NCI-H2196 (cell line): ENCODE data around the gene FAM83C.

Experiments used
- DNase-seq: peaks from one replicate; lab custom pipeline; 2025; ENCODE audit not compliant: unreplicated experiment; lab: John Stamatoyannopoulos, UW

The FAM83C gene

DNA sequence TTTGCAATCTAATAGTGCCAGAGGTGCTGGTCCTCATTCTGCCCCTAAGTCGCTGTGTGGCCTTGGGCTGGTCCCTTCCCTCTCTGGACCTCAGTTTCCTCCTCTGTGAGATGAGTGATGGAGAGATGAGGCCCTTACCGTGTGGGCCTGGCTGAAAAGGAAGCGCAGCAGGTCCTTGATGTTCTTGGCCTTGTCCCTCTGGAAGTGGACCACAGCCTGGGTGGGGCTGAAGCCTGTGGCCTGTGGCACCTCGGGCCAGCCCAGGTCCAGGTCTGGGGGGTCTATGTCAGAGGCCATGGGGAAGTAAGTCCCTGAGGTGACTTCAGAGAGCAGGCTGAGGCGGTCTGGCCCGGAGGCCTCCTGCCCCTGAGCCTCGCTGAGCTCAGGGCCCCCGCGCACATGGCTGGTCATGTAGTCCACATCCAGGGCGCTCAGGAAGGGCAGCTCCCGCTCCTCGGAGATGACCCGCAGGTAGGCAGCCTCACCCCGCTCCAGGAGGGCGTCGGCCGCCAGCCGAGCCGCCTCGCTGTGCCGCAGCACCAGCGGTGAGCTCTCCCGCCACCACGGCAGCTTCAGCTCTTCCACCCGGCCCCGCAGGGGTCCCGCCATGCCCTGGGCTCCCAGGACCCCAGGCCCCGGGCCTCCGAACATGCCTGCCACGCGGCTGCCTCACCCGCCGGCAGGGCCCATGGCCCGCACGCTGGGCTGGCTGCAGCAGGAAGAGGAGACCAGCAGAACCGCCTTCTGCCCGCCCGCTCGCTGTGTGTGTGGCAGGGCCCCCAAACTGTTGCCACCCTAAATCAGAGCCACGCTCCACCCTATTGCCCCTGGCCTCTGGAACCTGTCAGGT lies at the start of gene FAM83C:
Gene FAM83C, minus strand, starts transcription at position 772 of the 850 bp plus-strand sequence. Its CDS starts 121 bp downstream, at position 651.
- no peak for DNase-seq

GRCh38 chr20:35341366-35342028 lies 49.3 kb upstream of the FAM83C start:
- no peak for DNase-seq

GRCh38 chr20:35340436-35340835 lies 48.2 kb upstream of the FAM83C start:
- DNase-seq = no peak

GRCh38 chr20:35339636-35340035 lies 47.4 kb upstream of the FAM83C start:
- DNase-seq = no peak

GRCh38 chr20:35339007-35339406 lies 46.8 kb upstream of the FAM83C start:
- no peak for DNase-seq

DNA sequence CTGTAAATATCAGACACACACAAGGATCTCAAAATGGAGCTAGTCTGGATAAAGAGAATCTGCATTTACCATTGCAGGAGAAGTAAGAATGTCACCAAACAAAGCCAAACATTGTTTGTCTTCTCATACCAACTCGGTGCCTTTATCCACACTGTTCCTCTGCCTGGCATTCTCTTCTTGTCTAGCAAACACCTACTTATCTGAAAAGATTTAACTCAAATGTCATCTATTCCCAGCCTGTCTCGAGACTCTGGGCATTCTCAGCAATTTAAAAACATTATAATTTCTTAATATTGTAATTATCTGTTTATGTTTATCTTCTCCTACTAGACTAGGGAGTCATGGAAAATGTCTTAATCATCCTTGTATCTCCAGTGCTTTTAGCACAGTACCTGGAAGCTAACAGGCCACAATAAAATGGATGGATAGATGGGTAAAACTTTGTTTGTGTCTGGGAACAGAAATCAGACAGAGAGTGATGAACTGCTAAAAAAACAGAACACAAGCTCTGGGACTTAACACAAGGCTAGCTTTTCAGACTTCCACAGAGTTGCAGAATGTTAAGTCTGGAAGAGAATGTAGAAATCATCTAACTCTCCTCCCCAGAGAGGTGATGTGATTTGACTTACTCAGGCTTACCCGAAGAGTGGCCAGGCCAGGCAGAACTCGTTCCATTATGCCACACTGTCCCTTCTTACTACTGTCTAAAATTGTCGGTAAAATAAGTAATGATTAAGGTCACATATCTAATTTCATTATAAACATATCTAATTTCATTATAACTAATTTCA lies 42.3 kb upstream of the FAM83C start:
- DNase-seq = no peak

DNA sequence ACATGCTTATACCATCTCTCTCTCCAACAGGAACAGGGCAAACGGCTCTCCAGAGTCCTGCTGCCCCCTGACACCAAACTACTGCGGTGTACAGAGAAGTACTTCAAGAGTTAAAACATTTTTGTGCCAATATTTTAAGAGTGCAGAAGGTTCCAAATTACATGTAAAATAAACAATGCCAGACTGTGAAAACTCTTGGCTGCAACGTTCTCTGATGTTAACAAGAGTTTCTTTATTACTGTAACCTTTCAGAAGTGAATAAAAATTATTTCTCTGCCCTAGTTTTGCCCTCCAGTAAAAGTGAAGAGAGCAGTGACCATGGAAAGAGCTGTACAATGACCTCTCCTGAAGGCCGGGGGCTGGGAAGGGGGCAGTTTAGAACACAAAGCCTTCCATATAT lies 41.4 kb upstream of the FAM83C start:
- DNase-seq = no peak

GRCh38 chr20:35332540-35333200 lies 40.4 kb upstream of the FAM83C start:
- DNase-seq = no peak

- peak; percentile 52 for DNase-seq
These were observed 37.4 kb upstream of the FAM83C start for GRCh38 chr20:35329435-35330139.

DNA sequence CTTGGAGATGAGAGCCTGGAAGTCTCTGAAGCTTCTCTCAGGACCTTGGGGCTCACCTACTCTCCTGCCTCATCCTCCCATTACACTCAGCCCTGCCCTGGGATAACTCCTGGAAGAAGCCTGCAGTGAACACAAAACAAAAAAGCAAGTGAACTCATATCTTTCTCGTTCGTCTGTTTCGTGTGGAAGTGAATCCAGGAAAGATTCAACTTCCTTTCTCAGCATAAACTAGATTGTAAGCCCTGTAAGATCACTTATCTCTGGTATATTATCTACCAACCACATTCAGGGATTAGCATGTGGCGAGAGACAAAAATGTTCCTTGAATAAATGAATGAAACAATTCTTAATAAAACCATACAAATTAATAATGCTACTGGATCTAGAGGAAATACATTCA lies 36.5 kb upstream of the FAM83C start:
- no peak for DNase-seq

DNA sequence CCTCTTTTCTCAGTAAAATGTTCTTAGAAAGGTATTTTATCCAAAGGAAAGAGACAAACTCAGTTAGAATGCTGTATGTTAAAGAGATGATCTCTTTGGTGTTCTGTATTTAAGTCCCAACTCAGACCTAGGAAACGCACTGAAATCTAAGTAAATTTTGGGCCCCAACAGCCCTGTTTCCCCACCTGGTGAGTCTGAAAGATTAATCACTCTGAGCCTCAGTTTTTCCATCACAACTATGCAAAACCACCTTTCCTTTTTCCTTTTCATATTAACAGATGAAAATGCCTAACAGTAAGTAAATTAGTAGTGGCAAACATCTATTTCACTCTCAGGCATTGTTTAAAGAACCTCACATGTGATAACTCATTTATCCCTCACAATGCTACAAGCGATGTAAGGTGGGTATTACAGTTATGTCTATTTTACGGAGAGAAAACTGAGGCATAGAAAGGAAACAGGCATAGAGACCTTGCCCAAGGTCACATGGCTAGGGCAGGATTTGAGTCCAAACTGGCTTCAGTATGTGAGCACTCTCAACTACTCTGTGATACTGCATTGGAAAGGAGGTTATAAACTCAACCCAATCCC lies 36.0 kb upstream of the FAM83C start:
- no peak for DNase-seq

- peak; percentile 69 for DNase-seq
These were observed 35.1 kb upstream of the FAM83C start for GRCh38 chr20:35327074-35327976.

DNA sequence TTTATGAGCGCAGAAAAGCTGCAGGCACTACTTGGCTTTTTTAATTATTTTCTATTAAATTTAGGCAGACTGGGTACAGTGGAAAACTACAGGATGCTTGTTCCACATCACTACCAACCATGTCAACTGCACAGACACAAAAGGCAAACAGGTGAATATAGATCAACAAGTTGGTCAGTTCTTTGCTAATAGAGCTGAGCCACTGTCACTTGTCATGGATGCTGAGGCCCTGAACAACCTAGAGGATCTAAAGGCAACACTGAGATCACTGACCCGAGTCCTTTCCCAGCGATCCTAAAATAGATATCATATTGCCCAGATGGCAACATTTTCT lies 34.5 kb upstream of the FAM83C start:
- no peak for DNase-seq

DNA sequence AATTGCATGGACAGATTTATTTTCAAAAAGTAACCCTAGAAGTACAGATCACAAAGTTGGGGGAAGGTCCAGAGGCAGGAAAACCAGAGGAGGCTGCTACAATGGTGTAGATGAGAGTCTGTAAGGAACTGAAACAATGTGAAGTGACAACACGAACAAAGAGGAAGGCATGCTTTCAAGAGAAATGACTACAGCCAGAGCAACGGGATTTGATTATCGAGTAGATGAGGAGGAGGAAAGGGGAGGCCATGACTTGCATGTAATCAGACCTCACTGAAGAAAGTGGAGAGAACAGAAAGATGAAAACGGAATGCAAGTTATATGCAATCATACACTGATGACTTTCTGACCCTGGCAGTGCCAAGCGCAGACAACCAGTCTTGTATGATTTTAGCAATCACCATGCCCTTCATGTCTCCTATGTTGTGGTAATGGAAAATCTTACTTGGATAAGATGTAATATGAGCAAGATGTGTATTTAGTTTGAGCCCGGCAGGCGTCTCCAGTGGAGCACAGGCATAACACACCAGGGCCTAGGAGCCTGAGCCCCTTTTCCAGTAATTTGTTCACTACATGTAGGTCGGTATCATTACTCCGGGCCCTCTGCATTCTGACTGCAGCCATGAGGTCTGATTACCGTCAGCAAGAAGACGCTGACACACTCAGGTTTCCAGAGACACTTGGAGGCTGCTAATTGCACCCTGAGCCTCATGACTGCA lies 34.0 kb upstream of the FAM83C start:
- DNase-seq = no peak

DNA sequence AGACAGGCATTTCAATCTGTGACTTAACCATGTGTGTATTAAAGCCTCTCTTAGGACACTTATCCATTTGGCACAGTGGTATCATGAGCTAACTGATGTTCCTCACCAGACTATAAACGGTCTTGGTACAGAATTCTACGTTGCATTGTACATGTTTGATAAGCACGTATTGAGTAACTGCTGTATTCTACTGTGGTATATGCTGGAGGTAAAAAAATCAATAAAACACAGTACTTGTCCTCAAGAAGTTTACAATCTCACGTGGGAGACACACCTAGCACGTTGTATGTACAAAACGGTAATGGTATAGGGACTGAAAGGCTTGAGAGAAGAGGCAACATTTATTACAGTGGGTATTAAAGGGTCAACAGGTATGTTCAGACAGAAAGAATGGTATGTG lies 33.2 kb upstream of the FAM83C start:
- DNase-seq = no peak

DNA sequence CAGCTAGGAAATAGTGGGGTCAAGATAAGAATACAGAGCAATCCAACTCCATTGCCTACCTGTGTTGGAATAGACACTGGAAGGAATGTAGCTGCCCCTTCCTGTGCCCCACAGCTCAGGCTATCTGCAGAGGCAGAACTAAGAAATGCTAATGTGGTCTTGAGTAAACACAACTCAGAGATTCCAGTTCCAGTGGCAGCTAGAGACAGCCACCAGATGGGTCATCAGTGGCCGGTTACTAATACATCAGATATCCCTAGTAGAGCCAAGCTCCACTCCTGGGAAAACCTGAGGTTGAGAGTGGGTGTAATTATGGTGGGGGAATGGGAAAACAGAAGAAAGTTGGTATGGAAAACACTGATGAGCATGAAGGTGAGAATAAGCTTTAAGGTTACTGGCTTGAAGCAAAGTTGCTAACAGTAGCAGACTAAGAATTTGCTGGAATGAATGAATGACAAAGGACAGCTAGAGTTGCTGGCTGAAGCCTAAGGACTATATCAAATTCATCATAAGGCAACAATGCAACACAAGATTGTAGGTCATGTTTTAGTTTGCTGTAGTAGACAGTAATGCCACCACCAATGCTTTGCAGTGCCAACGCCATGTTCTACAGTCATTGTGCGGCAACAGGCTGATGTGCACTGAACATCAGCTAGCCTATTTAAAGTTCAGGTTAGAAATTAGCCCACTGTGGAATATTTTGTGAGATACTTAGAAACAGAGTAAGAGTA lies 28.3 kb upstream of the FAM83C start:
- no peak for DNase-seq

- DNase-seq = no peak
These were observed 27.6 kb upstream of the FAM83C start for GRCh38 chr20:35319871-35320197.
